Endothelial cell (in vitro differentiated cells): ENCODE measurements around the gene TMEM132C. TPM values are rescaled to one million over a fixed set of nuclear protein-coding genes. Genes with fewer than 3 reads are reported as not detected.

Experiments used
- DNase-seq: peaks from one replicate; pipeline ENCODE4 v3.0.0; 2021; ENCODE audit warnings: low spot score
- H3K27ac Mint-ChIP-seq: one replicate; pipeline ENCODE4 v1.8.0; 2021; ENCODE audit warnings: mixed read lengths, inconsistent platforms; ENCODE audit not compliant: unreplicated experiment
- H3K27me3 Mint-ChIP-seq: one replicate; pipeline ENCODE4 v1.8.0; 2021; ENCODE audit warnings: mild to moderate bottlenecking, moderate library complexity, mixed read lengths, inconsistent platforms; ENCODE audit not compliant: unreplicated experiment
- H3K36me3 Mint-ChIP-seq: one replicate; pipeline ENCODE4 v1.8.0; 2021; ENCODE audit warnings: mild to moderate bottlenecking, low read depth, mixed read lengths, inconsistent platforms; ENCODE audit not compliant: unreplicated experiment
- H3K4me1 Mint-ChIP-seq: one replicate; pipeline ENCODE4 v1.8.0; 2021; ENCODE audit warnings: mild to moderate bottlenecking, mixed read lengths, inconsistent platforms; ENCODE audit not compliant: unreplicated experiment
- H3K4me3 Mint-ChIP-seq: one replicate; pipeline ENCODE4 v1.8.0; 2021; ENCODE audit warnings: mild to moderate bottlenecking, mixed read lengths, inconsistent platforms; ENCODE audit not compliant: unreplicated experiment
- H3K9me3 Mint-ChIP-seq: one replicate; pipeline ENCODE4 v1.8.0; 2021; ENCODE audit warnings: mixed read lengths, inconsistent platforms; ENCODE audit not compliant: unreplicated experiment
- total RNA-seq: library from RNA; stranded (reverse); fragmentation: NEBNext Ultra II Directional; extraction: Animal tissue kit (Norgen Biotek cat#: 25700); gene quantifications from one replicate; pipeline ENCODE4 v1.2.1, GENCODE V29; 2021; ENCODE audit not compliant: unreplicated experiment
- TF ChIP-seq, protein P1 (sequence below): fragments of 200-600 bp; sonication (generic); IDR thresholded peaks from one replicate; pipeline ENCODE4 v1.5.0; 2021; ENCODE audit warnings: antibody characterized with exemption; ENCODE audit not compliant: unreplicated experiment

TMEM132C gene
- total RNA-seq, 1 donor from 2014 or later = not detected

- no peaks in the 10 kb centered on the region for H3K4me1 Mint-ChIP-seq
- H3K36me3 Mint-ChIP-seq = peaks cover 6% of the 10 kb centered on the region
- H3K27ac Mint-ChIP-seq = no peak overlapping the region
- H3K9me3 Mint-ChIP-seq = peaks cover 50% of the 10 kb centered on the region
- no peak for DNase-seq
- no peak overlapping the region for H3K4me3 Mint-ChIP-seq
- H3K27me3 Mint-ChIP-seq = peaks cover 1% of the 10 kb centered on the region
- TF ChIP-seq, protein P1, sequence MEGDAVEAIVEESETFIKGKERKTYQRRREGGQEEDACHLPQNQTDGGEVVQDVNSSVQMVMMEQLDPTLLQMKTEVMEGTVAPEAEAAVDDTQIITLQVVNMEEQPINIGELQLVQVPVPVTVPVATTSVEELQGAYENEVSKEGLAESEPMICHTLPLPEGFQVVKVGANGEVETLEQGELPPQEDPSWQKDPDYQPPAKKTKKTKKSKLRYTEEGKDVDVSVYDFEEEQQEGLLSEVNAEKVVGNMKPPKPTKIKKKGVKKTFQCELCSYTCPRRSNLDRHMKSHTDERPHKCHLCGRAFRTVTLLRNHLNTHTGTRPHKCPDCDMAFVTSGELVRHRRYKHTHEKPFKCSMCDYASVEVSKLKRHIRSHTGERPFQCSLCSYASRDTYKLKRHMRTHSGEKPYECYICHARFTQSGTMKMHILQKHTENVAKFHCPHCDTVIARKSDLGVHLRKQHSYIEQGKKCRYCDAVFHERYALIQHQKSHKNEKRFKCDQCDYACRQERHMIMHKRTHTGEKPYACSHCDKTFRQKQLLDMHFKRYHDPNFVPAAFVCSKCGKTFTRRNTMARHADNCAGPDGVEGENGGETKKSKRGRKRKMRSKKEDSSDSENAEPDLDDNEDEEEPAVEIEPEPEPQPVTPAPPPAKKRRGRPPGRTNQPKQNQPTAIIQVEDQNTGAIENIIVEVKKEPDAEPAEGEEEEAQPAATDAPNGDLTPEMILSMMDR = no peak
Observed at GRCh38 chr12:128578045-128578444, 311.1 kb downstream of the TMEM132C start.

DNA sequence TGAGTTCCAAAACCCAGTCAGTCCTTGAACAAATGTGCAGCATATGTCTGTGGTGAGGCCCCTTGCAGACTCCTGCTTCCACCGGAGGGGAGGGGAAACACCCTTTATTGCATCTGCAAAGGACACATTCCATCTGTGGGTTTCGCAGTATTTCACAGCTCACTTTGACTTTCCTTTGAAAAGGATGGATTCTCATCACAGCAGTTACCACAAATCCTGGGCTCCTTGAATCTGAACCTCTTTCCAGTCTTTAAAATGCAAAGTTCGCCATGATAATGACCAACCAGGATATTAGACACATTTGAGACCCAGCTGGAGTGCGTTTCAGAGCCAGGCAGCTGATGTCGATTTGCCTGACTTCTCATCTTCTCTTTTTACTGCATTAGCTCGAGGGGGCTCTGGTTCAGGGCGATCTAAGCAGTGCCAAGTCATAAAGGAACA, 314.4 kb downstream of the TMEM132C start:
- H3K27me3 Mint-ChIP-seq = peaks cover 1% of the 10 kb centered on the region
- H3K9me3 Mint-ChIP-seq = peaks cover 46% of the 10 kb centered on the region
- TF ChIP-seq, protein P1 = no peak
- H3K4me3 Mint-ChIP-seq = no peak overlapping the region
- H3K4me1 Mint-ChIP-seq = no peaks in the 10 kb centered on the region
- peaks cover 6% of the 10 kb centered on the region for H3K36me3 Mint-ChIP-seq
- no peak overlapping the region for H3K27ac Mint-ChIP-seq
- DNase-seq = no peak

GRCh38 chr12:128583453-128583852, 316.5 kb downstream of the TMEM132C start:
- DNase-seq = no peak
- Mint-ChIP-seq H3K4me3 (no peak overlapping the region), H3K36me3 (peaks cover 6% of the 10 kb centered on the region), H3K4me1 (no peaks in the 10 kb centered on the region), H3K27me3 (peaks cover 3% of the 10 kb centered on the region), H3K9me3 (peaks cover 45% of the 10 kb centered on the region), H3K27ac (no peak overlapping the region)
- TF ChIP-seq, protein P1 = no peak

DNA sequence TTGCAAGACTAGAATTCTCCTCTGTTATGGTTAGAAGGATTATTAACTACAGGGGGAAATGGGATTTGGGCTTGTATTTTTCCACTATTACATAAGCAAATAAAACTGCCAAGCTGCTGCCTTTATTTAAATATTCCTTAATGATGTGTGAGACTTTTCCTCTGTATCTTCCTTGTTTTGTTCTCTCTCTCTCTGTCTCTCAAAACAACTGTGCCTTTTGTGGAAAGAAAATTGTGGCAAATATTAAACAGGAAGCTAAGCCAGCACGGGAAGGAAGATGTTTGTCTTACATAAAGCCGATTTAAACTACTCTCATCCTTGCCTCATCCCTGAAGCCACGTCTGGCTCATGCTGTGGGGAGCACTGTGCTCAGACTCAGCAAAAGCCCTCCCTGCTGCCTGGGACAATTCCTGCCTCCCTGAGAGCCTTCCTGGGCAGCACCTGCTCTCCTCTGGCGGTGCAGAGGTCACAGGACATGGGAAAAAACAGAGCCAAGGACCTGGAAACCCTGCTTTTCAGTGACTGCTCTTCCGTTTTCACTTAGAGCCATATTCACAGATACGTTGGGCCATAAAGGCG, 319.6 kb downstream of the TMEM132C start:
- Mint-ChIP-seq H3K4me1 (no peaks in the 10 kb centered on the region), H3K36me3 (peaks cover 5% of the 10 kb centered on the region), H3K27me3 (peaks cover 3% of the 10 kb centered on the region), H3K4me3 (no peak overlapping the region), H3K9me3 (peaks cover 34% of the 10 kb centered on the region), H3K27ac (no peak overlapping the region)
- TF ChIP-seq, protein P1 = no peak
- no peak for DNase-seq

DNA sequence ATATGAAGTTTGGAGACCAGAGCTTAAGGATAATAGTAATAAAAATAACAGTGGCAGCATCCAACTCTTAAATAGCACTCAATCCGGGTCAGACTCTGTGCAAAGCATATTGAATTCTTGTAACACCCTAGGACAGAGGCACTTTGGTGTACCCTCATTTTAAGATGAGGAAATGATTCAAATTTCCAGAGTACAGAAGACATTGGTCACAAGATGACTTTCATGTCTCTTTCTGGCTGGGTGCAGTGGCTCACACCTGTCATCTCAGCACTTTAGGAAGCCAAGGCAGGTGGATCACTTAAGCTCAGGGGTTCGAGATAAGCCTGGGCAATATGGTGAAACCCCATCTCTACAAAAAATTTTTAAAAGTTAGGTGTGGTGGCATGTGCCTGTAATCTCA, 320.9 kb downstream of the TMEM132C start:
- TF ChIP-seq, protein P1 = no peak
- peaks cover 5% of the 10 kb centered on the region for H3K36me3 Mint-ChIP-seq
- no peak for DNase-seq
- no peak overlapping the region for H3K27ac Mint-ChIP-seq
- H3K4me3 Mint-ChIP-seq = no peak overlapping the region
- H3K27me3 Mint-ChIP-seq = peaks cover 5% of the 10 kb centered on the region
- peaks cover 30% of the 10 kb centered on the region for H3K9me3 Mint-ChIP-seq
- H3K4me1 Mint-ChIP-seq = no peaks in the 10 kb centered on the region
